ENCODE results near the gene FBLN5.

Gene FBLN5

DNA sequence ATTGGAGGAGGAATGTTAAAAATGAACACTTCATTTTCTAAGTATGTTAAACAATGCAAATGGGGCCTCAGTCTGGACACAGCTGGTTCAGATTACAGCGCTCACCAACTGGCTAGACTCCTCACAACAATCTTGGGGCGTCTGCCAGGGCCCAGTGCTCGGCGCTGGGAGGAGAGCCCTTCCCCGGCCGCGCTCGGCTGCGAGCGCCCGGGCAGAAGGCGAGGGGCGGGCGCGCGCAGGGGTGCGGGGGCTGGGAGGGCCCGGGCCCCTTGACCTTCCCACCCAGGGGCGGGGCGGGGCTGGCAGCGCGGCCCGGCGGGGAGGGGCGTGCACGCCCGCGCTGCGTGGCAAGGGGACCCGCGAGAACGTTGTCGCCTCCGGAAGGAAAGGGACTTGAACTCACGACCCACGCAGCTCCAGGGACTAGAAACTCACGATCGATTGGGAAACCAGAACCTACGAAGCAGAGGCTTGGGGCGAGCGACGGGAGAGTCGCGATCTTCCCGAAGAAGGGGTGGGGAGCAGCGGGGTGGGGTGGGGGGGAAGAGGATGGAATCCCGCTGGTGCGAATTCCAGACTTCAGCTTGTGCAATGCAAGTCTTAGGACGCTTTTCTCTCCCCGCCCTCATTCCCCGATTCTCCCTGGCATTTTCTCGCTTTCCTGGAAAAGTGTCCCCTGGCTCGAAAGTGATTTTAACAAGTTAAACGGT lies at the start of gene FBLN5:
Gene FBLN5, minus strand, starts transcription at position 220 of the 710 bp plus-strand sequence. CDS start 465 bp downstream, outside the sequence.
- DNase-seq (ENCODE audit: low spot score) = peak; percentile 13

- DNase-seq (ENCODE audit: low spot score) = peak; percentile 40
Measured at GRCh38 chr14:91996948-91997371, 49.5 kb upstream of the FBLN5 start.

- no peak for DNase-seq (ENCODE audit: low spot score)
Measured at GRCh38 chr14:91987192-91987591, 39.7 kb upstream of the FBLN5 start.

DNA sequence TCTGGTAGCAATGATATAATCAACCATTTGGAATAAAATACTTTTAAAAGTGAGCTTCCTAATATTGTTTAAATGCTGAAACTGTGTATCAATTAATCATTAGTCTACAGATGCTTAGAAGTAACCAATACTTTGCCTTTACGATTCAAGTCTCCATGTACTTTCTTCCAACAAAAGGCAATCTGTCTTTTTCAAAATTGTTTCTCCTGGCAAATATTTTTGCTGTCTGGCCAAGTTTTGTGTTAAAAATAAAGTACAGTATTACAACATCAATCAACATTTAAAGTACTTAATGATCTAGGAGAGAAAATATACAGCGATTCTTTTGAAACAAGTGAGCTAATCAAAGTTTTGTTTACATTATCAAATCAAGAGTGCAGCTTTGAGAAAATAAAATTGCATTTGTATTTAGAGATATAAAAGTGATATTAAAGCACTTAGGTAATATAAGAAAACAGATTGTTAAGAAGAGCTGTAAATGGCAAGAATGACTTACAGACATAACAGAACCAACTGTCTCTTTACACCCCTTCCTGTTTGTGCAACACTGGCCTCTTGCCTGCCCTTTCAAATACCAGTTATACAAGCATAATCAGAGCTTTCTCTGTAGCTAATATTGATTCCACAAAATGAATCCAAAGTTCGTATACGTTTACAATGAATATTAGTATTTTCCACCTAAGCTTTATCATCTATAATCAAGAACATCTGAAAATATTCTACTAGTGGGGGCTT lies 38.2 kb upstream of the FBLN5 start:
- DNase-seq (ENCODE audit: low spot score) = no peak

GRCh38 chr14:91985008-91985407 lies 37.5 kb upstream of the FBLN5 start:
- no peak for DNase-seq (ENCODE audit: low spot score)

- DNase-seq (ENCODE audit: low spot score) = no peak
Measured at GRCh38 chr14:91983588-91983987, 36.1 kb upstream of the FBLN5 start.

GRCh38 chr14:91980157-91980556 lies 32.7 kb upstream of the FBLN5 start:
- DNase-seq (ENCODE audit: low spot score) = no peak

- no peak for DNase-seq (ENCODE audit: low spot score)
Measured at GRCh38 chr14:91977884-91978283, 30.4 kb upstream of the FBLN5 start.

DNA sequence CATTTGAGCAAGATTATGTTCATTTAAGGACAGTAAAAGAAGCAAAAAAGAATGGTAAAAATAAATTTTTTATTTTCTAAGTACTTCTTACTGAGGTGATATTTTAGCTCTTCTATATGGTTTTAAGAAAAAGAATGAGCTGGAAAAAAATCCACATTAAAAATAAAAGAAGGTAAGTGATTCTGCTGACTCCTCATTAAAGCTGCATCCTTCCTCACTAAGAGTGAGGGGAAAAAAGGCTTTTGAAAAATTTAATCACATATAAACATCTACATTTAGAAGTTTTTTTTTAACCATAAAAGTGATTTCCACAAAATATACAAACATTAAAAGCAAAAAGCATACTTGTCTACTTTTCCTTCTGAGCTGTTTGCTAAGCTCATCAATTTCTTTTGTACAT lies 28.3 kb upstream of the FBLN5 start:
- no peak for DNase-seq (ENCODE audit: low spot score)

DNA sequence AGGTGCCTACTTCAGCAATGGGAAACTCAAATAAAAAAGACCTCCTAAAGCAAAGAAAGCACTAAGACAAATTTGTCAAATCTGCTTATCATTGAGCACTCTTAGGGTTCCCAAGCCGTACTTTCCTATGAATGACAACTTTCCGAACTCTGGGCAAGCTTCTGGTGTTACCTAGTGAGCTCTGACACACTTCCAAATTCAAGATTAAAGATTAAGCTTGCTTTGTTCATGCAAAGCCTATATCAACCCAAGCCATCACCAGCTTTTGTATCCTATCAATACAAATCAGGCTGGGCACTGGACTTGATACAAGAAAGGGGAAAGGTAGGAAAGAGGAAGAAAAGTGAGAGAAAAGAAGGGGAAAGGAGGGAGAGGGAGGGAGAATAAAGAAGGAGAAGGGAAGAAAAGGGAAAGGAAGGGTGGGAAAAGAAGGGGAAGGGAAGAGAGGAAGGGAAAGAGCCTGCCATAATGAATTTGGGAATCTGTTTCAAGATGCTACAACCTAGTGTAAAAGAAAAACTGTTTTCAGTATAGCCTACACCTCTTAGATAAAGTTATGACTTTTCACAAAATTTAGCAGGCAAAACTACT lies 23.8 kb upstream of the FBLN5 start:
- DNase-seq (ENCODE audit: low spot score) = no peak

DNA sequence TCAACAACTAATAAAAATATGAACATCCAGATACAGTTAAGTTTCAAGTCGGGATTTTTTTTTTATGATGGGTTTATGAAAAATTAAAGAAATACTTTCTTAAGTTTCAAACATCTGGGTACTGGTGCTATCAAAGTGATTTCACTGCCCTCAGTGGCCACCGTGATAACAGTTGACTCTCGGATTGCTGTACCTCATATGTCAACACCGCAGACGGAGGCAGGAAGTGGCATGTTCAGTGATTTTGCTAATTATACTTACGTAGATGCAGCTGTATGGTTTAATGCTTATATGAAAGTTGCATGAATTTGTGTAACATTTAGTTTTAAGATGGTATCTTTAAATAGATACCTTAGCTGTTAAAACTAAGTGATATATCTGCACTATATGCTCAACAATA lies 20.8 kb upstream of the FBLN5 start:
- peak; percentile 28 for DNase-seq (ENCODE audit: low spot score)

GRCh38 chr14:91964724-91965123 lies 17.2 kb upstream of the FBLN5 start:
- no peak for DNase-seq (ENCODE audit: low spot score)

- no peak for DNase-seq (ENCODE audit: low spot score)
Measured at GRCh38 chr14:91964011-91964410, 16.5 kb upstream of the FBLN5 start.

- DNase-seq (ENCODE audit: low spot score) = no peak
Measured at GRCh38 chr14:91963465-91963864, 16.0 kb upstream of the FBLN5 start.

DNA sequence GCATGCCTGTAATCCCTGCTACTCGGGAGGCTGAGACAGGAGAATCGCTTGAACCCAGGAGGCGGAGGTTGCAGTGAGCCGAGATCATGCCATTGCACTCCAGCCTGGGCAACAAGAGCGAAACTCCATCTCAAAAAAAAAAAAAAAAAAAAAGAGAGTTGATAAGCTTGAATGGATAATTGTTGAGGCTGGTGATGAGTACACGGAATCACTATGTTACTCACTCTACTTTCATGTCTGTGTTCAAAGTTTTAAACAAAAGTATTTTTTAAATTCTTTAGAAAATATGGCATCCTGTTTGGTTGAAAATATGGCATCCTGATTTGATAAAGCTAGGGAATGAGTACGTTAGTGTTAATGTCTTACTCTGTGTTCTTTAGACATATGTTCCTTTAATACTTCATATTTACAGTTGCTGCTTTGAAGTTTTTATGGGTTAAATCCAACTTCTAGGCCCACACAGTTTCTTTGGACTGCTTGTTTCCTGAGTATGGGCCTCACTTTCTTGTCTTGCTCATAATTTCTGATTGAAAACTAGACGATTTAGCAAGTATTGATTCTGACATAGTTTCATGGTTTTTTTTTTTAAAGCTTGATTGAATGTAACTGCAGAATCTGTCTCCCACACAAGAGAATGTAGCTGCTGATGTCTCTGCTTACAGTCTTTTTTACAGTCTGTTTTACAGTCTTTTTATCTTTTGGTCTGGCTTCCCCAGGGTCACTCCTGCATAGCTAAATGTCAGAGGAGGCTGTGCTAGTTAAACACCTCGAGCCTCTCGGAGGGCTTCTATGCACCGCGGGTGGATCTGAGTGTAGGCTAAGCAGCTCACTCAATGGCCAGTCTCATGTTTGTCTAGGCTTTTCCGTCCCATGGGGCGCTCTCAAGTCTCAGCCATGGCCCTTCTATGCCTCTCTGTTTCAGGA lies 14.1 kb upstream of the FBLN5 start:
- no peak for DNase-seq (ENCODE audit: low spot score)

- no peak for DNase-seq (ENCODE audit: low spot score)
Measured at GRCh38 chr14:91957876-91958313, 10.4 kb upstream of the FBLN5 start.

DNA sequence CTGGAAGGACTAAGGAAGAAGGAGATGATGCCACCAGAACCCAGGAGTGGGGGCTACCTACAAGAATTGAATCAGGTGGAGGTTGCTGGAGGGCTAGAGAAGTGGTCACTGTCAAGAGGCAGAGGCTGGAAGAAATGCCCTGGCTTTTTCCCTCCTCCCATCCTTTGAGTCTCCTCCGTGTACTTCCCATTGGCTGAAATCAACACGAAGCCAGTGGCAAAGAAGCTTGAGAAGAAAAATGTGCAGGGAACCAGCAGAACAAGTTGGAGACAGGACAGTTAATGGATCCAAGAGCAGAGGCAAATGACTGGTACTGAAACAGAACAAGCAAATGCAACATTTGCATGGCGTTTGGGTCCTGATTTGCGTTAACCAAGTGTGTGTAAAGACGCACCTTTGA lies 9.1 kb upstream of the FBLN5 start:
- DNase-seq (ENCODE audit: low spot score) = no peak

GRCh38 chr14:91955168-91955567 lies 7.7 kb upstream of the FBLN5 start:
- no peak for DNase-seq (ENCODE audit: low spot score)

- DNase-seq (ENCODE audit: low spot score) = no peak
Measured at GRCh38 chr14:91953170-91953985, 5.9 kb upstream of the FBLN5 start.

DNA sequence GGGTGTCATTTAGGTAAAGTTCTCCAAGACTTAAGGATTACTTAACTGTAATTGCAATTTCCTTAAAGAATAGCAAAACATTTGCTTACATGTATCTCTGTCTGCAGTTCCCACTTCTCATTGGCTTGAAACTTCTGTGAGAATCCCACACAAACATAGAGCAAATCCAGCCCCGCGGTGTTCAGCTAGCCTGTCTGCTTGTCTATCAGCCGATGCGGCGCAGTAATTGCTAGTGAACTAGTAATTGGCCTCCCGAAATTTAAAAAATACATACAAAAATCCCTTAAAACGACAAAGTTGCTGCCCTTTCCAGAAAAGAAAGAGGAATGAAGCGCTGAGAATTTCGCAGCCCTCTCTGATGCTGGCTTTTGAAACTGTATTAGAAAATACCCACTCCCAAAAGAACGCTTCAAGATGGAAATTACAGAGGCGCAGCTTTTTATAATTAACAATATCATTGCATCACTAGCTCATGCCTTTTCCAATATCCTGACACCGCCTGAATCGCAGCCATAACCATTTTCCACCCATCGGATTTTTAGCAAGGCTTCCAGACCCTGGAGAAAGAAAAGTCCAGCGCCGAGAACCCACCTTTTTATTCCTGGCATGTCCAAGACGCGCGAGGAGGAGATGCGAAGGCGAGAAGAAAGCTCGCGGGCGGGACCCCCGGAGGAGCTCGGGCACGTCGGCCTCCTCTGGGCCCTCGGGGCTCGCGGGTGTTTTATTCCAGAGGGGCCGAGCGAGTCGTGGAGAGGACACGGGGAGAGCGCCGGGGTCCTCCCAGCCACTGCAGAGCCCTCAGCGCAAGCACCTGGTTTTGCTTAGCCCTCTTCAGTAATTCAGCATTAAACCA lies 646 bp downstream of the FBLN5 start:
- DNase-seq (ENCODE audit: low spot score) = no peak

All from germinal center (tissue), 1 donor.